DMS153 (cell line): ENCODE results near the gene NTRK1.
"Not testable (repeated sequence)": the region's sequence is repeated elsewhere in the genome, so short reads cannot be mapped to it uniquely, and the experiment has no call there.

Experiments
- DNase-seq: peaks from one replicate; lab custom pipeline; 2025; lab: John Stamatoyannopoulos, UW

The NTRK1 gene

GRCh38 chr1:156913809-156914387 lies 53.2 kb downstream of the NTRK1 start:
- DNase-seq, result no peak

GRCh38 chr1:156914440-156914856 lies 53.8 kb downstream of the NTRK1 start:
- DNase-seq, result no peak

GRCh38 chr1:156920233-156921052 lies 59.8 kb downstream of the NTRK1 start, which contains the start of gene LRRC71:
Gene LRRC71, plus strand, starts transcription at chr1:156920632. Its CDS starts 172 bp downstream, at chr1:156920804.
- DNase-seq, result peak; percentile 44

- no peak for DNase-seq
Observed at GRCh38 chr1:156921053-156921529, 60.4 kb downstream of the NTRK1 start.

DNA sequence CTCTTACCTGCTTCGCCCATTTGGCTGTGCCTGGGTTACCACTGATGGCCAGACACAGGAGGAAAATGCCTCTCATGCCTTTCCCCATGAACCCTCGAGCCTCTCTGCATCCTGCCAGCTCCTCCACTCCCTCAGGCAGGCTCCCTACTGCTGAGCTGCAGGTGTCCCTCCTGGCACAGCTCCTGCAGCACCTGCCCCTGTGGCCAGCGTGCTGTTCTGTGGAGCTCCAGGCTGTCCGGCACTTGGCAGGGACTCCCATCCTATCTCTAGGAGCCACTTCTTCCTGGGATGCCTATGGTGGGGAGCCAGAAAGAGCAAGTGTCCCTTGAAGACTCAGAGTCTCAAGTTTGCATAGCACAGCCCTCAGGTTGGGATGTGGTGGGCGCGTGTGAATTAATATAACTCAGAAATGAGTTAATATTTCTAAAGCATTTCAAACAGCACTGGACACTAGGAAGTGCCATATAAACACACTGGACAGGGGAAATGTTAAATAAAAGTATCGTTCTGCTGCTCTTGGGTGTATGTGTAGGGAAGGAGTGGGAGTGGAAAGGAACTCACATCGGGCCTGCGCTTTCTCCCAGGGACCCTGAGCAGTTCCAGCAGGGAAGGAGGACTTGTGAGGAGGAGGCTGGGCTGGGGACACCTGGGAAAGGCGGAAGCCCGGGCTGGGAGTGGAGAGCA lies 62.5 kb downstream of the NTRK1 start:
- peak; percentile 16 for DNase-seq

GRCh38 chr1:156923670-156924477 lies 63.2 kb downstream of the NTRK1 start:
- DNase-seq, result no peak

GRCh38 chr1:156924478-156925153 lies 64.0 kb downstream of the NTRK1 start:
- no peak for DNase-seq

DNA sequence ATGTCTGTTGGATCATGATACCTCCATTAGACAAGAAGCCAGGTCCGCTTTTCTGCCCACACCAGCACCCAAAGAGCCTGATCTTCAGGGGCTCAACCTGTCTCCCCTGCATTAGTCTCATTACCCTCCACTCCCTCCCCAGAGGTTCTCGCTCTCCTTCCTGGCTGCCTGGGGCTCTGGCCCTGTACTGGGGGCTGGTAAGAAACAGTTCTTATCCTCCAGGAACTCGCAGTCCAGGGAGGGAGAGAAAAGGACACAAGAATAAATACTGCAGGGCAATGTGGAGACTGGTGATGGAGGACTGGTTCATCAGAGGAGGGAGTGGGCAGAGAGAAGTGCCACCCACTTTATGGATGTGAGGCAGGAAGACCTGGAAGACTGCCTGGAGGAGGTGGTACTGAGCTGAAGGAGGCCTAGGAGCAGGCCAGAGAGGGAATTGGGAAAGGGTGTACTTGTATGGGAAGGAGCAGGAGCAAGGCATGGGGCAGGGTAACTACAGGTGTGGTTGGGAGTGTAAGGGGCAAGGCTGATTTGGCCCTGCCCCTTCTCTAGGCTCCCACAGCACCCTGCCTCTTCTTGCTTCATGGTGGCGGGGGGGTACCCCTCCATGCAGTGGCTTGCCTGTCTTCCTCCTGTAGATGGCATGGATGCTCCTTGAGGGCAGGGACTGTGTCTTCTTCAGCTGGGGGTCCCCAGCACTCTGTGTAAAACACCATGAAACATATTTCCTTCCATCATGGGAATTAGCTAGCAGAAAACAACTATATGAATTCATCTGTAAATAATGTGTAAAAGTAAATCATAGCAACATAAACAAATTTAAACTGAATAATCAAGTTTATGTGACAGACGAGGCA lies 64.7 kb downstream of the NTRK1 start:
- DNase-seq, result no peak

- DNase-seq, result no peak
Observed at GRCh38 chr1:156926175-156926574, 65.5 kb downstream of the NTRK1 start.

GRCh38 chr1:156926695-156927094 lies 66.0 kb downstream of the NTRK1 start:
- not testable (repeated sequence) for DNase-seq

DNA sequence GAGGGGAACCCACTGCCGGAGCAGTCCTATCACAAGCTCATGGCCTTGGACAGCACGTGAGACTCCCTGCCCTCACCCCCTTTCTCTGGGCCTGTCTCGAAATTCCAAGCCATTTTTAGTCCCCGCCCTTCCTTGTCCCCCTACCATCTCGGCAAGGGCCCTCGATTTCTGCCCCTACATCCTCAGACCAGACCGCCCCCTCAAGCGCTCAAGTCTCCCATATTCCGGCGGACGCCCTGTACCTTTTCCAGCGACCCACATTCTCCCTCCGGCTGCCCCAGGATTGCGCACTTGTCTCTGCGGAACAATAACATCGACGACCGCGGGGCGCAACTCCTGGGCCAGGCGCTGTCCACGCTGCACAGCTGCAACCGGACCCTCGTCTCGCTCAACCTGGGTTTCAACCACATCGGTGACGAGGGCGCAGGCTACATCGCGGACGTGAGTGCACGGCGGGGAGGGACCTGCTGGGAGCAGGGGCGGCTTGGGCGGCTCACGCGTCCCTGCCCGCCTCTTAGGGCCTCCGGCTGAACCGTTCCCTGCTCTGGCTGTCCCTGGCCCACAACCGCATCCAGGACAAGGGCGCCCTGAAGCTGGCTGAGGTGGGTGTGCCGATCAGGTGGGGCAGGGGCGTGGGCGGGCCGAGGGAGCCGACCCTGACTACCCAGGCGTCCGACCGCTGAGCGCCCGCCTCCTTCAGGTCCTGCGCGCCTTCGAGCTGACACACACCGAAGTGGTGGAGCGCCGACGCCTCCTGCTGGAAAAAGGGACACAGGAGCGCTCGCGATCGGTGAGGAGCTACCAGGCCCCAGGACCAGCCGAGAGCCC lies 66.8 kb downstream of the NTRK1 start:
- DNase-seq, result peak; percentile 73

DNA sequence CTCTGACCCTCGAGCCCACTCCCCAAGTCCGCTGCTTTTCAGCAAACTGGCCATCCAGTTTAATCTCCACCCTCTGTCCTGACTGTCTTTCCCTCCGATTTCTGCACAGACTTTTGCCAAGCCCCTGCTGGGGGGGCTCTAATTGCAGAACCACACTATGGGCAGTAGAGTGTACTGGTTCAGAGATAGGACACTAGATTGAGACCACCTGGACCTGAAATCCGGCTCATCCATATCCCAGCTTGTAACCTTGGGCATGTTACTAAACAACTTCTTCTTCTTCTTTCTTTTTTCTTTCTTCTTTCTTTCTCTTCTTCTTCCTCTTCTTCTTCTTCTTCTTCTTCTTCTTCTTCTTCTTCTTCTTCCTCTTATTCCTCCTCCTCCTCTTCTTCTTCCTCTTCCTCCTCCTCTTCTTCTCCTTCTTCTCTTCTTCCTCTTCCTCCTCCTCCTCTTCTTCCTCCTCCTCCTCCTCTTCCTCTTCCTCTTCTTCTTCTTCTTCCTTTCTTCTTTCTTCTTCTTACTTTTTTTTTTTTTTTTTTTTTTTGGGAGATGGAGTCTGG lies 67.5 kb downstream of the NTRK1 start:
- DNase-seq, result no peak

- no peak for DNase-seq
Observed at GRCh38 chr1:156929596-156930238, 69.1 kb downstream of the NTRK1 start.

- no peak for DNase-seq
Observed at GRCh38 chr1:156930483-156930882, 69.8 kb downstream of the NTRK1 start.
